Sigmoid colon (tissue), 7 donors: ENCODE results near the gene ZNF383. TPM values are rescaled to one million over a fixed set of nuclear protein-coding genes. Genes with fewer than 3 reads are reported as not detected.

Experiments
- DNase-seq: peaks from one replicate; pipeline ENCODE4 v3.0.0-alpha.2; 2019
- H3K27ac ChIP-seq, 4 donors: fragments of 200-600 bp; sonication (generic); one replicate each; pipeline ENCODE4 v1.5.1; 2016 to 2019; ENCODE audit warnings: mild to moderate bottlenecking in 1 of 4
- H3K27me3 ChIP-seq, 3 donors: fragments of 200-600 bp; sonication (generic); one replicate each; pipeline ENCODE4 v1.5.1; 2019; ENCODE audit warnings: mild to moderate bottlenecking in 1 of 3
- H3K36me3 ChIP-seq, 4 donors: fragments of 200-600 bp; sonication (generic); one replicate each; pipeline ENCODE4 v1.5.1; 2016 to 2019
- H3K4me1 ChIP-seq, 4 donors: fragments of 200-600 bp; sonication (generic); one replicate each; pipeline ENCODE4 v1.5.1; 2017 to 2019
- H3K4me3 ChIP-seq, 4 donors: fragments of 200-600 bp; sonication (generic); one replicate each; pipeline ENCODE4 v1.5.1; 2017 to 2019; ENCODE audit warnings: mild to moderate bottlenecking in 2 of 4, moderate library complexity in 1 of 4
- H3K9me3 ChIP-seq, 4 donors: fragments of 200-600 bp in 3 of 4; sonication (generic) in 3 of 4; one replicate each; pipeline versions ENCODE4 v1.5.1 to v1.6.1; 2013 to 2019
- CTCF ChIP-seq, 4 experiments: fragments of 450-650 bp in 3 of 4; fragments of 200-600 bp in 1 of 4; IDR thresholded peaks; one replicate each; pipeline ENCODE4 v1.5.1; 2016 to 2019; ENCODE audit warnings: antibody characterized with exemption in 4 of 4, mild to moderate bottlenecking in 3 of 4, moderate library complexity in 2 of 4
- EP300 ChIP-seq, 4 donors: sonication (generic); formaldehyde crosslinking; IDR thresholded peaks; one replicate each; pipeline ENCODE4 v1.6.1; 2017; ENCODE audit warnings: antibody characterized with exemption in 4 of 4
- POLR2A ChIP-seq, 2 donors: fragments of 450-650 bp; IDR thresholded peaks; one replicate each; pipeline ENCODE4 v1.6.1; 2016; ENCODE audit warnings: antibody characterized with exemption in 2 of 2, mild to moderate bottlenecking in 2 of 2, moderate library complexity in 2 of 2
- POLR2AphosphoS5 ChIP-seq, 4 donors: sonication (generic); formaldehyde crosslinking; IDR thresholded peaks; one replicate each; pipeline ENCODE4 v1.6.1; 2017; ENCODE audit warnings: antibody characterized with exemption in 4 of 4
- WGBS, 2 donors: extraction: QIAGEN DNeasy Blood & Tissue Kit; methylation state at CpG; one replicate each; pipeline ENCODE4 v1.1.7; 2013; 5-methylcytosine and 5-hydroxymethylcytosine counted together
- intact Hi-C: fragments of 100-400 bp; cut with DNase I; formaldehyde crosslinking; loops from one replicate; pipeline ENCODE4 v1.15.1; 2023
- polyA plus RNA-seq, 3 donors: library from polyadenylated mRNA; stranded (reverse); fragments of 200-250 nt; gene quantifications; one replicate each; pipeline ENCODE4 v1.2.3, GENCODE V29; 2013
- total RNA-seq, 4 donors: library from RNA; depleted of rRNA; stranded (reverse); fragments of >200 nt; gene quantifications; one replicate each; pipeline ENCODE4 v1.1.0, GENCODE V29; 2016
- donor health status: healthy with polysubstance abuse.
- donor health status: Bipolar disorder and iron deficiency.
- donor health status: healthy.

Gene ZNF383
- total and polyA plus RNA-seq, 7 donors = 1.8 to 19.7 (median 10.9) TPM

GRCh38 chr19:37217480-37217774 is 587 bp upstream of the ZNF383 start:
- Histone ChIP-seq H3K4me3 (peak overlapping the region; percentile 71 to 91 (median 82)), H3K36me3 (peaks cover 0 to 19% (median 7%) of the 10 kb centered on the region in 4 donors), H3K27ac (peak overlapping the region; percentile 86 to 95 (median 93)), H3K27me3 (no peaks in the 10 kb centered on the region), H3K9me3 (no peaks in the 10 kb centered on the region), H3K4me1 (peaks cover 0 to 16% (median 11%) of the 10 kb centered on the region in 4 donors)
- no peak for DNase-seq
- intact Hi-C loops = loop anchor here (5.0 to 10.0 kb wide), 3 partner anchors 45 to 437 kb away; partner anchors contain the start of genes ZFP30, ZNF585A and ZNF793
- 0 to 1% methylated on average over 7 of the region's 7 CpGs for WGBS, 2 donors
- no peak for TF ChIP-seq CTCF (IDR thresholded peaks at IDR 0.05)
- TF ChIP-seq POLR2A (IDR thresholded peaks at IDR 0.05) = peak in 1 of 2 donors; percentile 9

GRCh38 chr19:37218592-37218935 is 550 bp downstream of the ZNF383 start:
- DNase-seq = no peak
- H3K27ac ChIP-seq = peak overlapping the region; percentile 86 to 95 (median 93)
- TF ChIP-seq POLR2A (IDR thresholded peaks at IDR 0.05) (no peak), POLR2AphosphoS5 (IDR thresholded peaks at IDR 0.05) (no peak), EP300 (IDR thresholded peaks at IDR 0.05) (no peak), CTCF (IDR thresholded peaks at IDR 0.05) (no peak)
- intact Hi-C loops = loop anchor here (2.0 to 10.0 kb wide), 4 partner anchors 46 to 436 kb away; partner anchors contain the start of genes ZFP30, ZNF568, ZNF585A and ZNF793
- peak overlapping the region; percentile 71 to 91 (median 82) for H3K4me3 ChIP-seq
- WGBS, 2 donors = 10 to 22% methylated on average over 6 of the region's 6 CpGs
- H3K9me3 ChIP-seq = no peaks in the 10 kb centered on the region
- peaks cover 0 to 16% (median 11%) of the 10 kb centered on the region in 4 donors for H3K4me1 ChIP-seq
- no peaks in the 10 kb centered on the region for H3K27me3 ChIP-seq
- peaks cover 0 to 29% (median 10%) of the 10 kb centered on the region in 4 donors for H3K36me3 ChIP-seq

GRCh38 chr19:37220383-37220782 is 2.4 kb downstream of the ZNF383 start:
- no peak overlapping the region for H3K4me3 ChIP-seq
- DNase-seq = no peak

GRCh38 chr19:37221136-37221535 is 3.1 kb downstream of the ZNF383 start:
- DNase-seq = no peak
- whole genome bisulfite sequencing, 2 donors = 96 to 97% methylated on average over 2 of the region's 2 CpGs
- H3K27ac ChIP-seq = no peak overlapping the region
- peaks cover 0 to 1% (median 0%) of the 10 kb centered on the region in 4 donors for H3K9me3 ChIP-seq
- intact Hi-C loops = no loop called here
- TF ChIP-seq POLR2AphosphoS5 (IDR thresholded peaks at IDR 0.05) = no peak
- no peak for TF ChIP-seq CTCF (IDR thresholded peaks at IDR 0.05)
- no peak for TF ChIP-seq POLR2A (IDR thresholded peaks at IDR 0.05)
- no peak for TF ChIP-seq EP300 (IDR thresholded peaks at IDR 0.05)
- peaks cover 0 to 16% (median 11%) of the 10 kb centered on the region in 4 donors for H3K4me1 ChIP-seq
- no peak overlapping the region for H3K4me3 ChIP-seq
- no peaks in the 10 kb centered on the region for H3K27me3 ChIP-seq
- H3K36me3 ChIP-seq = peaks cover 10 to 43% (median 22%) of the 10 kb centered on the region in 4 donors

More at GRCh38 chr19:37220383-37220782, 2.4 kb downstream of the ZNF383 start:
- intact Hi-C loops = no loop called here
- H3K27ac ChIP-seq = no peak overlapping the region
- H3K27me3 ChIP-seq = no peaks in the 10 kb centered on the region
- WGBS, 2 donors = 96 to 98% methylated on average over 3 of the region's 3 CpGs
- no peak for TF ChIP-seq CTCF (IDR thresholded peaks at IDR 0.05)
- TF ChIP-seq EP300 (IDR thresholded peaks at IDR 0.05) = no peak
- TF ChIP-seq POLR2A (IDR thresholded peaks at IDR 0.05) = no peak
- no peak for TF ChIP-seq POLR2AphosphoS5 (IDR thresholded peaks at IDR 0.05)
- H3K9me3 ChIP-seq = no peaks in the 10 kb centered on the region
- peaks cover 0 to 16% (median 11%) of the 10 kb centered on the region in 4 donors for H3K4me1 ChIP-seq
- peaks cover 7 to 36% (median 17%) of the 10 kb centered on the region in 4 donors for H3K36me3 ChIP-seq

GRCh38 chr19:37226248-37226647 is 8.2 kb downstream of the ZNF383 start:
- Histone ChIP-seq H3K9me3 (peaks cover 0 to 20% (median 0%) of the 10 kb centered on the region in 4 donors), H3K36me3 (peaks cover 13 to 74% (median 51%) of the 10 kb centered on the region in 4 donors), H3K4me3 (no peak overlapping the region), H3K4me1 (no peaks in the 10 kb centered on the region), H3K27me3 (no peaks in the 10 kb centered on the region), H3K27ac (no peak overlapping the region)
- WGBS, 2 donors = 94 to 96% methylated on average over 2 of the region's 2 CpGs
- TF ChIP-seq POLR2AphosphoS5 (IDR thresholded peaks at IDR 0.05) = no peak
- TF ChIP-seq POLR2A (IDR thresholded peaks at IDR 0.05) = no peak
- no peak for TF ChIP-seq EP300 (IDR thresholded peaks at IDR 0.05)
- no peak for TF ChIP-seq CTCF (IDR thresholded peaks at IDR 0.05)
- DNase-seq = no peak
- intact Hi-C loops = no loop called here
